GM23338 (cell line): Measurements from ENCODE around the gene RPTOR. TPM values are rescaled to one million over a fixed set of nuclear protein-coding genes. Genes with fewer than 3 reads are reported as not detected.

Experiments used
- ATAC-seq: fragments of 200-7000 bp; cut with Tn5 transposase; 3 replicates; pipeline ENCODE4 v1.9.1; 2020
- DNase-seq: peaks from one replicate; pipeline ENCODE4 v3.0.0-alpha.2; 2015; ENCODE audit warnings: low spot score
- H2AFZ ChIP-seq: fragments of 200-600 bp; sonication (generic); 2 replicates; pipeline ENCODE4 v1.8.0; 2016; ENCODE audit warnings: antibody characterized with exemption, mild to moderate bottlenecking, moderate library complexity
- H3F3A ChIP-seq: fragments of 200-600 bp; sonication (generic); replicated peaks from 2 replicates; pipeline ENCODE4 v1.8.0; 2017; ENCODE audit warnings: antibody characterized with exemption, mixed run types, low read depth
- H3K27ac ChIP-seq: fragments of 200-600 bp; sonication (generic); 2 replicates; pipeline ENCODE4 v1.6.1; 2016; ENCODE audit warnings: low read depth
- H3K27me3 ChIP-seq: fragments of 200-600 bp; sonication (generic); 2 replicates; pipeline ENCODE4 v1.8.0; 2016; ENCODE audit warnings: mild to moderate bottlenecking, mixed run types, moderate library complexity; ENCODE audit not compliant: insufficient read depth
- H3K36me3 ChIP-seq: fragments of 200-600 bp; sonication (generic); 2 replicates; pipeline ENCODE4 v1.8.0; 2016; ENCODE audit warnings: mild to moderate bottlenecking; ENCODE audit not compliant: insufficient read depth
- H3K4me1 ChIP-seq: fragments of 200-600 bp; sonication (generic); 2 replicates; pipeline ENCODE4 v1.8.0; 2016; ENCODE audit warnings: mild to moderate bottlenecking, moderate library complexity; ENCODE audit not compliant: insufficient read depth
- H3K4me2 ChIP-seq: fragments of 200-600 bp; sonication (generic); 2 replicates; pipeline ENCODE4 v1.7.1; 2017; ENCODE audit warnings: mixed run types
- H3K4me3 ChIP-seq: fragments of 200-600 bp; sonication (generic); 2 replicates; pipeline ENCODE4 v1.6.1; 2016; ENCODE audit warnings: mixed run types
- H3K79me2 ChIP-seq: fragments of 200-600 bp; sonication (generic); replicated peaks from 2 replicates; pipeline ENCODE4 v1.8.0; 2017; ENCODE audit warnings: mild to moderate bottlenecking; ENCODE audit not compliant: insufficient read depth
- H3K9me2 ChIP-seq: fragments of 200-600 bp; sonication (generic); 2 replicates; pipeline ENCODE4 v1.8.0; 2017; ENCODE audit not compliant: insufficient read depth
- H4K20me1 ChIP-seq: fragments of 200-600 bp; sonication (generic); replicated peaks from 2 replicates; pipeline ENCODE4 v1.8.0; 2017; ENCODE audit warnings: mild to moderate bottlenecking; ENCODE audit not compliant: insufficient read depth
- H3K27ac Mint-ChIP-seq: 2 replicates; pipeline ENCODE4 v1.8.0; 2020; ENCODE audit warnings: inconsistent platforms, mild to moderate bottlenecking, moderate library complexity, mixed read lengths
- H3K27me3 Mint-ChIP-seq: 3 replicates; pipeline ENCODE4 v1.8.0; 2022; ENCODE audit warnings: low read depth, mild to moderate bottlenecking, moderate library complexity, mixed read lengths, inconsistent platforms; ENCODE audit not compliant: insufficient read depth, poor library complexity
- H3K36me3 Mint-ChIP-seq: 3 replicates; pipeline ENCODE4 v1.8.0; 2021; ENCODE audit warnings: low read depth, mild to moderate bottlenecking, inconsistent platforms, moderate library complexity, mixed read lengths
- H3K4me1 Mint-ChIP-seq: 3 replicates; pipeline ENCODE4 v1.8.0; 2020; ENCODE audit warnings: mild to moderate bottlenecking, inconsistent platforms, mixed read lengths
- H3K4me3 Mint-ChIP-seq: 3 replicates; pipeline ENCODE4 v1.8.0; 2021; ENCODE audit warnings: moderate library complexity, mild to moderate bottlenecking, inconsistent platforms, mixed read lengths
- H3K9me3 Mint-ChIP-seq: 3 replicates; pipeline ENCODE4 v1.8.0; 2020; ENCODE audit warnings: moderate library complexity, mild to moderate bottlenecking, inconsistent platforms, mixed read lengths
- EZH2 ChIP-seq: fragments of 200-600 bp; sonication (generic); IDR thresholded peaks from one replicate; pipeline ENCODE4 v1.8.0; 2017; ENCODE audit warnings: antibody characterized with exemption, mild to moderate bottlenecking, low read depth; ENCODE audit not compliant: unreplicated experiment
- JUNB ChIP-seq: IDR thresholded peaks from one replicate; pipeline ENCODE4 v1.6.1; 2016; ENCODE audit warnings: antibody characterized with exemption; ENCODE audit not compliant: unreplicated experiment
- polyA plus RNA-seq: library from polyadenylated mRNA; unstranded; fragments of >200 nt; fragmentation: Nextera tagmentation; extraction: Ambion mirVana; gene quantifications from 2 replicates; pipeline ENCODE4 v1.2.1, GENCODE V29; 2016
- total RNA-seq: library from RNA; depleted of rRNA; stranded (reverse); fragments of >200 nt; shearing (Covaris generic); gene quantifications from 2 replicates; pipeline ENCODE4 v1.2.3, GENCODE V29; 2014
- TF ChIP-seq, protein P1 (sequence below), 2 experiments: fragments of 200-600 bp in 1 of 2; sonication (generic) in 1 of 2; conservative IDR thresholded peaks; 2 replicates each; pipeline versions ENCODE4 v1.5.1 to v1.6.1; 2016 to 2017; ENCODE audit warnings: antibody characterized with exemption in 2 of 2, low read depth in 2 of 2, mild to moderate bottlenecking in 2 of 2, moderate library complexity in 1 of 2
- TF ChIP-seq, protein P2 (sequence below): IDR thresholded peaks from one replicate; pipeline ENCODE4 v1.6.1; 2018; ENCODE audit warnings: antibody characterized with exemption; ENCODE audit not compliant: unreplicated experiment
- TF ChIP-seq, protein P3 (sequence below): IDR thresholded peaks from 2 replicates; pipeline ENCODE4 v1.6.1; 2016; ENCODE audit warnings: antibody characterized with exemption

Gene RPTOR
- total and polyA plus RNA-seq, 2 experiments from 2014 or later: 9.5 to 38.0 TPM

DNA sequence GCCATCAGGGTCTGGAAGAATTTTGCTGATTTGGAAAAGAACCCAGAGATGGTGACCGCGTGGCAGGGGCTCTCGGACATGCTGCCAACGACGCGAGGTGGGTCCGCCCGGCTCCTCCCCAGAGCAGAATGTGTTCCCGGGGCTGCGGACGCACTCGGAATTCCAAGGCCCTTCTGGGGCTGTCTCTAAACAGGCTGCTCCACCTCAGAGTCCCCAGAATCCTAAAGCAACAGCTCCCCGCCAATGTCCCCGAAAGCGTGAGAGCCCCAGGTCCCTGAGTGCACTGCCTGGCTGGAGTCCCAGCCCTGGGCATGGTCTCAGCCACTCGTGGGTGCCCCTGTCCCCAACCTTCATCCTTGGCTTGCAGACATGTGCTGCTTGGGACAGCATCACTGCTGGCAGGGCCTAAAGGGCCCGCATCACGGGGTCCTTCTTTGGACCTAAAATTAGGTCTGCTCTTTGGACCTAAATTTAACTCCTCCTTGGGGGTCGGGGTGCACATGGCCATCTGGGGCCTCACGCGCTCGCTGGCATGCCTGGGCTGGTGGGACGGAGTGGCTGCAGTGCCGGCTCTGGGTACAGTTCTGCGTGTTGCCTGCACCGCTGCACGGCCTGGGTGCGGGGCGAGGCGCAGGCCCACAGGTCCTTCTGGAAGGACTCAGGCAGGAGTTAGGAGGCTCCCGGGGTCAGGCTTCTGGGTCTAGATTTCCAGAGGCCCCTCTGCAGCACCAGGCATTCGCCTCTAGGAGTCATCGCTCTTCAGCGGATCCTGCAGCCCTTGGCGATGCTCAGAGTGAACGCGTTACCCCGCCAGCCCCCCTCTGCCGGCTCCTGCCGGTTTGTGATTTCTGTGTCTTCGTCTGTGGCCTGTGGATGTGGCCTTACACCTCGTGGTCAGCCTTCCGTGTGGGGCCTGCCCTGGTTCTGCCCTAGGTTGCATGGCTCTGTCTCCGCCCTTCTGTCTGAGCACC is 405.1 kb downstream of the RPTOR start:
- H3K79me2 ChIP-seq: no peaks in the 10 kb centered on the region
- no peaks in the 10 kb centered on the region for H3K9me2 ChIP-seq
- H3K36me3 Mint-ChIP-seq: peaks cover 18% of the 10 kb centered on the region
- peaks cover 3% of the 10 kb centered on the region; the same call in 1 of the 2 replicates for H3K36me3 ChIP-seq
- no peaks in the 10 kb centered on the region for H3K27me3 ChIP-seq
- H3K4me2 ChIP-seq: no peak overlapping the region
- no peak overlapping the region; the same call in 2 of the 3 replicates for H3K4me3 Mint-ChIP-seq
- H3K4me1 Mint-ChIP-seq: no peaks in the 10 kb centered on the region
- TF ChIP-seq, protein P1, sequence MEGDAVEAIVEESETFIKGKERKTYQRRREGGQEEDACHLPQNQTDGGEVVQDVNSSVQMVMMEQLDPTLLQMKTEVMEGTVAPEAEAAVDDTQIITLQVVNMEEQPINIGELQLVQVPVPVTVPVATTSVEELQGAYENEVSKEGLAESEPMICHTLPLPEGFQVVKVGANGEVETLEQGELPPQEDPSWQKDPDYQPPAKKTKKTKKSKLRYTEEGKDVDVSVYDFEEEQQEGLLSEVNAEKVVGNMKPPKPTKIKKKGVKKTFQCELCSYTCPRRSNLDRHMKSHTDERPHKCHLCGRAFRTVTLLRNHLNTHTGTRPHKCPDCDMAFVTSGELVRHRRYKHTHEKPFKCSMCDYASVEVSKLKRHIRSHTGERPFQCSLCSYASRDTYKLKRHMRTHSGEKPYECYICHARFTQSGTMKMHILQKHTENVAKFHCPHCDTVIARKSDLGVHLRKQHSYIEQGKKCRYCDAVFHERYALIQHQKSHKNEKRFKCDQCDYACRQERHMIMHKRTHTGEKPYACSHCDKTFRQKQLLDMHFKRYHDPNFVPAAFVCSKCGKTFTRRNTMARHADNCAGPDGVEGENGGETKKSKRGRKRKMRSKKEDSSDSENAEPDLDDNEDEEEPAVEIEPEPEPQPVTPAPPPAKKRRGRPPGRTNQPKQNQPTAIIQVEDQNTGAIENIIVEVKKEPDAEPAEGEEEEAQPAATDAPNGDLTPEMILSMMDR (conservative IDR thresholded peaks at IDR 0.05; ENCODE audit: low read depth in 2 of 2): peak in 1 of 2 experiments; percentile 48; a peak in 3 of 4 replicates
- no peak for TF ChIP-seq EZH2
- H2AFZ ChIP-seq: no peak overlapping the region
- DNase-seq: peak; percentile 65
- no peaks in the 10 kb centered on the region for H3F3A ChIP-seq
- no peaks in the 10 kb centered on the region for H3K9me3 Mint-ChIP-seq
- H3K27me3 Mint-ChIP-seq: peaks cover 13% of the 10 kb centered on the region
- no peak overlapping the region for H3K27ac ChIP-seq
- H3K27ac Mint-ChIP-seq: no peak overlapping the region
- H3K4me1 ChIP-seq: no peaks in the 10 kb centered on the region
- no peaks in the 10 kb centered on the region for H4K20me1 ChIP-seq
- ATAC-seq: peak; percentile 90
- no peak overlapping the region for H3K4me3 ChIP-seq

DNA sequence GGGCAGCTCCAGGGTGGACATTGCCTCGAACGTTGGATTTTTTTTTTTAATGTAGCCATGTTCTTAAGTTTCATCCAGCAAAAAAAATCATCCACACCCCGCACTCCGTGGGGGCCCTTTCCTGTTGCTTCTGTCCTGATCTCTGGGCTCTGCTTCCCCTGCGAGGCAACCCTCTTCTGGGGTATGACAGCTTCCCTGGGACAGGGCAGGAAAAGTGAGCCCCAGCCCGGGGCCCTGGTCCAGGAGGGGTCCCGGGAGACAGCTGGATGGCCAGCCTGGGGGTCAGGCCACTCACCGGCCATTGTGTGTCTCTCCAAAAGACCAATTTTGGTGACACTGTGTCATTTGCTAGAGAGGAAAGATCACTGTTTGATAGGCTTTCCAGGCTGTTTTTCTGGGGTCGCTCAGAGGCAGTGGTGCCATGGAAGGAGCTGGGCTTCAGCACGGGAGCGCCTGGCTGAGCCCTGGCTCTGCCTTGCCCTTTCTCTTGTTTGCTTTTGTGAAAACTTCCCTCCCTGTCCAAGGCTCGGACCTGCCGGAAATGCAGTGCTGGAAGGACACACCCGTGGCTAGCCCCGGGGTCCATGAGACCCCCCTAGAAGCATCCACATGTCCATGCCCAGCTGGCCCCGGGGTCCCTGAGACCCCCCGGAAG is 406.0 kb downstream of the RPTOR start:
- Mint-ChIP-seq H3K4me3 (no peak overlapping the region; the same call in 2 of the 3 replicates), H3K27ac (no peak overlapping the region), H3K36me3 (peaks cover 21% of the 10 kb centered on the region), H3K27me3 (peaks cover 13% of the 10 kb centered on the region), H3K9me3 (no peaks in the 10 kb centered on the region), H3K4me1 (no peaks in the 10 kb centered on the region)
- Histone ChIP-seq H3K4me2 (no peak overlapping the region), H4K20me1 (no peaks in the 10 kb centered on the region), H3K36me3 (peaks cover 3% of the 10 kb centered on the region; the same call in 1 of the 2 replicates), H3K27me3 (no peaks in the 10 kb centered on the region), H3K27ac (no peak overlapping the region), H3F3A (no peaks in the 10 kb centered on the region), H3K4me3 (no peak overlapping the region), H3K9me2 (no peaks in the 10 kb centered on the region), H2AFZ (no peak overlapping the region), H3K79me2 (no peaks in the 10 kb centered on the region), H3K4me1 (no peaks in the 10 kb centered on the region)
- no peak for DNase-seq
- ATAC-seq: no peak
- TF ChIP-seq EZH2: no peak
- TF ChIP-seq, protein P2, sequence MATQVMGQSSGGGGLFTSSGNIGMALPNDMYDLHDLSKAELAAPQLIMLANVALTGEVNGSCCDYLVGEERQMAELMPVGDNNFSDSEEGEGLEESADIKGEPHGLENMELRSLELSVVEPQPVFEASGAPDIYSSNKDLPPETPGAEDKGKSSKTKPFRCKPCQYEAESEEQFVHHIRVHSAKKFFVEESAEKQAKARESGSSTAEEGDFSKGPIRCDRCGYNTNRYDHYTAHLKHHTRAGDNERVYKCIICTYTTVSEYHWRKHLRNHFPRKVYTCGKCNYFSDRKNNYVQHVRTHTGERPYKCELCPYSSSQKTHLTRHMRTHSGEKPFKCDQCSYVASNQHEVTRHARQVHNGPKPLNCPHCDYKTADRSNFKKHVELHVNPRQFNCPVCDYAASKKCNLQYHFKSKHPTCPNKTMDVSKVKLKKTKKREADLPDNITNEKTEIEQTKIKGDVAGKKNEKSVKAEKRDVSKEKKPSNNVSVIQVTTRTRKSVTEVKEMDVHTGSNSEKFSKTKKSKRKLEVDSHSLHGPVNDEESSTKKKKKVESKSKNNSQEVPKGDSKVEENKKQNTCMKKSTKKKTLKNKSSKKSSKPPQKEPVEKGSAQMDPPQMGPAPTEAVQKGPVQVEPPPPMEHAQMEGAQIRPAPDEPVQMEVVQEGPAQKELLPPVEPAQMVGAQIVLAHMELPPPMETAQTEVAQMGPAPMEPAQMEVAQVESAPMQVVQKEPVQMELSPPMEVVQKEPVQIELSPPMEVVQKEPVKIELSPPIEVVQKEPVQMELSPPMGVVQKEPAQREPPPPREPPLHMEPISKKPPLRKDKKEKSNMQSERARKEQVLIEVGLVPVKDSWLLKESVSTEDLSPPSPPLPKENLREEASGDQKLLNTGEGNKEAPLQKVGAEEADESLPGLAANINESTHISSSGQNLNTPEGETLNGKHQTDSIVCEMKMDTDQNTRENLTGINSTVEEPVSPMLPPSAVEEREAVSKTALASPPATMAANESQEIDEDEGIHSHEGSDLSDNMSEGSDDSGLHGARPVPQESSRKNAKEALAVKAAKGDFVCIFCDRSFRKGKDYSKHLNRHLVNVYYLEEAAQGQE: no peak
- TF ChIP-seq, protein P1 (conservative IDR thresholded peaks at IDR 0.05; ENCODE audit: low read depth in 2 of 2): no peak
- TF ChIP-seq, protein P3, sequence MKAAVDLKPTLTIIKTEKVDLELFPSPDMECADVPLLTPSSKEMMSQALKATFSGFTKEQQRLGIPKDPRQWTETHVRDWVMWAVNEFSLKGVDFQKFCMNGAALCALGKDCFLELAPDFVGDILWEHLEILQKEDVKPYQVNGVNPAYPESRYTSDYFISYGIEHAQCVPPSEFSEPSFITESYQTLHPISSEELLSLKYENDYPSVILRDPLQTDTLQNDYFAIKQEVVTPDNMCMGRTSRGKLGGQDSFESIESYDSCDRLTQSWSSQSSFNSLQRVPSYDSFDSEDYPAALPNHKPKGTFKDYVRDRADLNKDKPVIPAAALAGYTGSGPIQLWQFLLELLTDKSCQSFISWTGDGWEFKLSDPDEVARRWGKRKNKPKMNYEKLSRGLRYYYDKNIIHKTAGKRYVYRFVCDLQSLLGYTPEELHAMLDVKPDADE: no peak
- TF ChIP-seq JUNB: no peak
